Progenitor cell of endocrine pancreas (in vitro differentiated cells): ENCODE data around the gene TES. TPM values are rescaled to one million over a fixed set of nuclear protein-coding genes. Genes with fewer than 3 reads are reported as not detected.

Experiments
- DNase-seq: peaks from one replicate; pipeline ENCODE4 v3.0.0; 2021; ENCODE audit warnings: low spot score; ENCODE audit not compliant: unreplicated experiment
- H3K27ac Mint-ChIP-seq: 2 replicates; pipeline ENCODE4 v1.8.0; 2021; ENCODE audit warnings: mild to moderate bottlenecking, moderate library complexity, mixed read lengths
- H3K27me3 Mint-ChIP-seq: 2 replicates; pipeline ENCODE4 v1.8.0; 2021; ENCODE audit warnings: mixed read lengths
- H3K36me3 Mint-ChIP-seq: 2 replicates; pipeline ENCODE4 v1.8.0; 2022; ENCODE audit warnings: mixed read lengths; ENCODE audit not compliant: insufficient read depth
- H3K4me1 Mint-ChIP-seq: 2 replicates; pipeline ENCODE4 v1.8.0; 2021; ENCODE audit warnings: low read depth, mixed read lengths
- H3K4me3 Mint-ChIP-seq: 2 replicates; pipeline ENCODE4 v1.8.0; 2021; ENCODE audit warnings: low read depth, mild to moderate bottlenecking, moderate library complexity, mixed read lengths
- H3K9me3 Mint-ChIP-seq: 2 replicates; pipeline ENCODE4 v1.8.0; 2021; ENCODE audit warnings: low read depth, mixed read lengths
- CTCF ChIP-seq: fragments of 200-600 bp; sonication (generic); IDR thresholded peaks from one replicate; pipeline ENCODE4 v1.5.0; 2021; ENCODE audit warnings: antibody characterized with exemption, mild to moderate bottlenecking; ENCODE audit not compliant: unreplicated experiment
- total RNA-seq: library from RNA; stranded (reverse); gene quantifications from 2 replicates; pipeline ENCODE4 v1.2.1, GENCODE V29; 2021

Gene TES
- total RNA-seq, 1 donor from 2014 or later = 123 TPM

GRCh38 chr7:116197360-116197759, 13.0 kb upstream of the TES start:
- TF ChIP-seq CTCF = no peak
- no peak for DNase-seq
- H3K4me3 Mint-ChIP-seq = no peak overlapping the region
- H3K27ac Mint-ChIP-seq = no peak overlapping the region
- H3K4me1 Mint-ChIP-seq = no peaks in the 10 kb centered on the region
- no peaks in the 10 kb centered on the region for H3K9me3 Mint-ChIP-seq
- H3K36me3 Mint-ChIP-seq = no peaks in the 10 kb centered on the region
- H3K27me3 Mint-ChIP-seq = peaks cover 3% of the 10 kb centered on the region

GRCh38 chr7:116198748-116199410, 11.5 kb upstream of the TES start:
- no peak for DNase-seq
- no peak overlapping the region for H3K4me3 Mint-ChIP-seq
- H3K27ac Mint-ChIP-seq = no peak overlapping the region
- no peak for TF ChIP-seq CTCF
- H3K36me3 Mint-ChIP-seq = no peaks in the 10 kb centered on the region
- no peaks in the 10 kb centered on the region for H3K9me3 Mint-ChIP-seq
- H3K4me1 Mint-ChIP-seq = no peaks in the 10 kb centered on the region
- H3K27me3 Mint-ChIP-seq = peaks cover 3% of the 10 kb centered on the region

GRCh38 chr7:116200963-116201362, 9.4 kb upstream of the TES start:
- Mint-ChIP-seq H3K27ac (no peak overlapping the region), H3K9me3 (no peaks in the 10 kb centered on the region), H3K4me3 (no peak overlapping the region), H3K27me3 (peaks cover 3% of the 10 kb centered on the region), H3K36me3 (no peaks in the 10 kb centered on the region), H3K4me1 (no peaks in the 10 kb centered on the region)
- no peak for DNase-seq
- no peak for TF ChIP-seq CTCF

- Mint-ChIP-seq H3K36me3 (no peaks in the 10 kb centered on the region), H3K27me3 (peaks cover 4% of the 10 kb centered on the region), H3K27ac (no peak overlapping the region), H3K9me3 (no peaks in the 10 kb centered on the region), H3K4me3 (no peak overlapping the region), H3K4me1 (no peaks in the 10 kb centered on the region)
- DNase-seq = no peak
- TF ChIP-seq CTCF = no peak
These were observed 4.2 kb upstream of the TES start for GRCh38 chr7:116206141-116206540.

GRCh38 chr7:116208919-116209318, 1.4 kb upstream of the TES start:
- H3K27ac Mint-ChIP-seq = no peak overlapping the region
- no peak for DNase-seq
- H3K27me3 Mint-ChIP-seq = peaks cover 4% of the 10 kb centered on the region
- H3K4me1 Mint-ChIP-seq = peaks cover 16% of the 10 kb centered on the region
- no peaks in the 10 kb centered on the region for H3K36me3 Mint-ChIP-seq
- TF ChIP-seq CTCF = no peak
- H3K4me3 Mint-ChIP-seq = no peak overlapping the region
- H3K9me3 Mint-ChIP-seq = no peaks in the 10 kb centered on the region
